CD4-positive, alpha-beta T cell treated with Interferon gamma for 1 hour (primary cell): ENCODE results near the gene CNN2.

Experiments used
- DNase-seq: peaks from one replicate; pipeline ENCODE4 v3.0.0-alpha.2; 2020

The CNN2 gene

GRCh38 chr19:1032264-1032867 is 6.0 kb downstream of the CNN2 start:
- DNase-seq = no peak

DNA sequence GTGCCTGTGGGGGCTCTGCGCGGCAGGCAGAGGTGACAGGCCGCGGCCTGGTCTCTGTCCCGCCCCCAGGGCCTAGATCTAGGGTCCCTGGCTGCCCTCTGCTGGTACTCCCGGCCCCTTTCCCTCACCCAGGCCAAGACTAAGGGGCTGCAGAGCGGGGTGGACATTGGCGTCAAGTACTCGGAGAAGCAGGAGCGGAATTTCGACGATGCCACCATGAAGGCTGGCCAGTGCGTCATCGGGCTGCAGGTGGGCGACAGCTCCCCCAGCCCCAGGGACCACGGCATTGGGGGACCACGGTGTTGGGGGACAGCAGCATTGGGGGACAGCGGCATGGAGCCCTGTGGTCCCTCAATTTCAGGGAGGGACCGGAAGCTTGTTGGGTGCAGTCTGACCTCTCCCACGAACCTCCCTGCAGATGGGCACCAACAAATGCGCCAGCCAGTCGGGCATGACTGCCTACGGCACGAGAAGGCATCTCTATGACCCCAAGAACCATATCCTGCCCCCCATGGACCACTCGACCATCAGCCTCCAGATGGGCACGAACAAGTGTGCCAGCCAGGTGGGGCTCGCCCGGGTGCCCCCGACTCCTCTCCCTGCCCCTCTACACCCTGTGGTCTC is 9.7 kb downstream of the CNN2 start:
- no peak for DNase-seq

DNA sequence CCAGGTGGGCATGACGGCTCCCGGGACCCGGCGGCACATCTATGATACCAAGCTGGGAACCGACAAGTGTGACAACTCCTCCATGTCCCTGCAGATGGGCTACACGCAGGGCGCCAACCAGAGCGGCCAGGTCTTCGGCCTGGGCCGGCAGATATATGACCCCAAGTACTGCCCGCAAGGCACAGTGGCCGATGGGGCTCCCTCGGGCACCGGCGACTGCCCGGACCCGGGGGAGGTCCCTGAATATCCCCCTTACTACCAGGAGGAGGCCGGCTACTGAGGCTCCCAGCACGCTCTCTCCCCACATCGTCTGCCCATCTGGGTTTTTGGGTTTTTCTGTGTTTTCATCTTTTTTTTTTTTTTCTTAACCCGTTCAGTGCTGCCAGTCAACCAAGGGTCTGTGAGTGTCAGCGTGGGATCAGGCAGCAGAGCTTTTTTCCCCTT is 11.2 kb downstream of the CNN2 start:
- no peak for DNase-seq

- DNase-seq = no peak
These were observed 12.7 kb downstream of the CNN2 start for GRCh38 chr19:1038978-1039645.

- peak; percentile 98 for DNase-seq
These were observed 13.5 kb downstream of the CNN2 start, which contains the start of gene ABCA7 for GRCh38 chr19:1039646-1040475. ABCA7 (plus strand) TSS chr19:1040107; CDS start chr19:1041362, 1,255 bp downstream.

DNA sequence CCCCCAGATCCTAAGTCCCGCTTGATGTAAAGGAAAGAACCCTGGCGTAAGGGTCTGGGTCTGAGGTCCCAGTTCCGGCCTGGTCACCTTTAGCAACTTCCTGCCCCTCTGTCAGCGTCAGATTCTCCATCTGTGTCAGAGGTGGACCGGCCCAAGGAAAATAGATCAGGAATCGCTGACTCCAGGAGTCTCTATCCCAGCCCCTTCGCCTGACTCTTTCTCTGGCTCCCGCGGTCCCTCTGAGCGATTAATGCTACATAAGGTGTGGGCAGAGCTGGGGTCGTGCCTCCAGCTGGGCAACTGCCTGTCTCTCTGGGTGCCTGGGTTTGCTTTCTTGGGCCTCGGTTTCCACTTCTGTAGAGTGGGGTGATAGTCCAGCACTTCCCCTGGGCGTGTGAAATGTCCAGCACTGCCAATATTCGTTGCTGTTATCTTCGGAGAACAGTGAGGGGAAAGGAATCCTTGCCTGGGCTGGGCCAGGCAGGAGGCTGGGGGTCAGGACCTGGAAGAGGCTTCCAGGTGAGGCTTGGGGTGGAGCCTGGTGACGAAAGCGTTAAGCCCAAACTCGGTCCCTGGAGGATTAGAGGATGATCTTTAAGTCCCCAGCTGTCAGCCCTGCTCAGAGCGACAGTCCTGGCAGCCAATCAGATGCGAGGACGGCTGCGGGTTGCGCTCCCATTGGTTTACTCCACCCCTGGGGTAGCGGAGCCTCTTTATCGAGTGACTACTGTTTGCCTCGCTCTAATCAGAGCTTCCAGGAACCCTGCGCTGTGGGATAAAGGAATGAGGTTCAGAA is 14.3 kb downstream of the CNN2 start:
- peak; percentile 92 for DNase-seq

DNA sequence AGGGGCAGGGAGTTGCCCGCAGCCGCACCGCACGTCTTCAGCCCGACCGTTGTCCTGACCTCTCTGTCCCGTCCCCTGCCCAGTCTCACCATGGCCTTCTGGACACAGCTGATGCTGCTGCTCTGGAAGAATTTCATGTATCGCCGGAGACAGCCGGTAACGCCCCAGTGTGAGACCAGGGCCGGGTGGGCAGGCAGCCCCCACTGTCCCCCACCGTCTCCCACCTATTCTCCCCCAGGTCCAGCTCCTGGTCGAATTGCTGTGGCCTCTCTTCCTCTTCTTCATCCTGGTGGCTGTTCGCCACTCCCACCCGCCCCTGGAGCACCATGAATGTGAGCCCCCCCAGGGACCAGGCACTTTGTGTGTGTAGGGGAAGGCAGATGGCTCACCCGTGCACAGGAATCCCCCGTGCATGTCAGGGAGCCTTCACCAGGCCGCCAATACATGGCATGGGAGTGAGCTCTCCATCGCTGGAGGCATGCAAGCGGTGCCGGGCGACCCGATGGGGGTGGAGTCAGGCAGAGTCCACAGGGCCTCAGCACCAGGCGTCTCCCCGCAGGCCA is 14.9 kb downstream of the CNN2 start:
- DNase-seq = no peak

DNA sequence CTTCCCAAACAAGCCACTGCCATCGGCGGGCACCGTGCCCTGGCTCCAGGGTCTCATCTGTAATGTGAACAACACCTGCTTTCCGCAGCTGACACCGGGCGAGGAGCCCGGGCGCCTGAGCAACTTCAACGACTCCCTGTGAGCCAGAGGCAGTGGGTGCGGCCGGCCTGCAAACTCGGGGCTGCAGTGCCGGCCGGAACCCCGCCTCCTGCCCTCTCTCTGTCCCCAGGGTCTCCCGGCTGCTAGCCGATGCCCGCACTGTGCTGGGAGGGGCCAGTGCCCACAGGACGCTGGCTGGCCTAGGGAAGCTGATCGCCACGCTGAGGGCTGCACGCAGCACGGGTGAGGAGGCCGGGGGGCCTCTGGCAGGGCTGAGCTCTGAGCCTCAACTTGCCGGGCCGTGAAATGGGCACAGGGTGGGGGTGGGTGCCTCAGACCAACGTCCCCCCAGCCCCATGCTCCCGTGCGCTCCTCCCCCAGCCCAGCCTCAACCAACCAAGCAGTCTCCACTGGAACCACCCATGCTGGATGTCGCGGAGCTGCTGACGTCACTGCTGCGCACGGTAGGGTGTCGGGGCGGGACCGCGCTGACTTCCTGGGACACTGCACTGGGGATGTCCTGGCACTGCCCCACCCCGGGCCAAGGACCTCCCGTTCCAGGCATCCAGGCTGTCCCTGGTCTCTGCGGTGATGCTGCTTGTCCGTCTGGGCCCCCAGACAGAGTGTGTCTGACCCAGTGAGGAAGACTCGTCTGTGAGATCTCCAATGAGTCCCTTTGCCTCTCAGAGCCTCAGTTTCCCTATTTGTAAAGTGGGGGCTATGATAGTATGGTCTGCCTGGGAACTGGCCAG is 15.7 kb downstream of the CNN2 start:
- no peak for DNase-seq

DNA sequence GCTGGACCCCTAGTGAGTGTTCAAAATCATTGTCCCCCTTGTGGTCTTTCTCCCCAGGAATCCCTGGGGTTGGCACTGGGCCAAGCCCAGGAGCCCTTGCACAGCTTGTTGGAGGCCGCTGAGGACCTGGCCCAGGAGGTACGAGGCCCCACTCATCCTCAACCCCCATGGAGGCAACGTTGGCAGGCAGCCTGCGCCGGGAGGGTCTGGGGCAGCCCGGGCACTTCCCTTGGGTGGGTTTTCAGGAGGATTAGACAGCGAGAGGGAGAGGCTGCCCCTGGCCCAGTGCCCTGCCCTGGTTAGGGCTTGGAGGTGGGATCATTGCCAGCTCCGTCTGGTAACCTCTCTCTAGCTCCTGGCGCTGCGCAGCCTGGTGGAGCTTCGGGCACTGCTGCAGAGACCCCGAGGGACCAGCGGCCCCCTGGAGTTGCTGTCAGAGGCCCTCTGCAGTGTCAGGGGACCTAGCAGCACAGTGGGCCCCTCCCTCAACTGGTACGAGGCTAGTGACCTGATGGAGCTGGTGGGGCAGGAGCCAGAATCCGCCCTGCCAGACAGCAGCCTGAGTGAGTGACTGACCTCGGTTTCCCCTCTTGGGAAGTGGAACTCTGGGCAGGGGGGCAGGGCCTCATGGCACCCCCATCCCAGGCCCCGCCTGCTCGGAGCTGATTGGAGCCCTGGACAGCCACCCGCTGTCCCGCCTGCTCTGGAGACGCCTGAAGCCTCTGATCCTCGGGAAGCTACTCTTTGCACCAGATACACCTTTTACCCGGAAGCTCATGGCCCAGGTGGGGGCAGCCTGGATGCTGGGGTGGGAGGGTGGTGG is 16.5 kb downstream of the CNN2 start:
- no peak for DNase-seq

GRCh38 chr19:1045247-1045603 is 18.8 kb downstream of the CNN2 start:
- peak; percentile 83 for DNase-seq

- DNase-seq = no peak
These were observed 19.8 kb downstream of the CNN2 start for GRCh38 chr19:1046117-1046626.

GRCh38 chr19:1046836-1047695 is 20.7 kb downstream of the CNN2 start:
- DNase-seq = no peak

DNA sequence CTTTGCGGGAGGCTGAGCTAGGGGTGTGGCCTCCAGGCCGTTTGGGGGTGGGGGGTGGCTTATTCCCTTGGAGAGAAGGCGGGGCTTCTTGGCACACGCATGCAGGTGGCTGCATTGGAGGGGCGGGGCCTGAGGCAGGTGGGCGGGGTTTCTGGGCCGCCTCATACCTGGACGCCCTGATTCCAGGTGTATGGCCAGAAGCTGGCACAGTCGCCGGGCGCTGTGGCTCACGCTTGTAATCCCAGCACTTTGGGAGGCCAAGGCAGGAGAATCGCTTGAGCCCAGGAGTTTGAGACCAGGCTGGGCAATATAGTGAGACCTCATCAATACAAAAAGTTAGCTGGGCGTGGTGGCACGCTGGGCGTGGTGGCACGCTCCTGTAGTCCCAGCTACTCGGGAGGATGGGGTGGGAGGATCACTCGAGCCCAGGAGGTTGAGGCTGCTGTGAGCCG is 21.3 kb downstream of the CNN2 start:
- DNase-seq = no peak

GRCh38 chr19:1049106-1049505 is 22.7 kb downstream of the CNN2 start:
- DNase-seq = no peak

DNA sequence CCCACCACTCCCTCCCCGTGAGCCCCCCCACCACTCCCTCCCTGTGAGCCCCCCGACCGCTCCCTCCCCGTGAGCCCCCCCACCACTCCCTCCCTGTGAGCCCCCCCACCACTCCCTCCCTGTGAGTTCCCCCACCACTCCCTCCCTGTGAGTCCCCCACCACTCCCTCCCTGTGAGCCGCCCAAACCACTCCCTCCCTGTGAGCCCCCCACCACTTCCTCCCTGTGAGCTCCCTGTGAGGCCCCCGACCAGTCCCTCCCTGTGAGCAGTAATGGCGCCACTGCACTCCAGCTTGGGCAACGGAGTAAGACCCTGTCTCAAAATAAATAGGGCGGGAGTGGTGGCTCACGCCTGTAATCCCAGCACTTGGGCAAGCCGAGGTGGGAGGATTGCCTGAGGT is 23.4 kb downstream of the CNN2 start:
- no peak for DNase-seq

DNA sequence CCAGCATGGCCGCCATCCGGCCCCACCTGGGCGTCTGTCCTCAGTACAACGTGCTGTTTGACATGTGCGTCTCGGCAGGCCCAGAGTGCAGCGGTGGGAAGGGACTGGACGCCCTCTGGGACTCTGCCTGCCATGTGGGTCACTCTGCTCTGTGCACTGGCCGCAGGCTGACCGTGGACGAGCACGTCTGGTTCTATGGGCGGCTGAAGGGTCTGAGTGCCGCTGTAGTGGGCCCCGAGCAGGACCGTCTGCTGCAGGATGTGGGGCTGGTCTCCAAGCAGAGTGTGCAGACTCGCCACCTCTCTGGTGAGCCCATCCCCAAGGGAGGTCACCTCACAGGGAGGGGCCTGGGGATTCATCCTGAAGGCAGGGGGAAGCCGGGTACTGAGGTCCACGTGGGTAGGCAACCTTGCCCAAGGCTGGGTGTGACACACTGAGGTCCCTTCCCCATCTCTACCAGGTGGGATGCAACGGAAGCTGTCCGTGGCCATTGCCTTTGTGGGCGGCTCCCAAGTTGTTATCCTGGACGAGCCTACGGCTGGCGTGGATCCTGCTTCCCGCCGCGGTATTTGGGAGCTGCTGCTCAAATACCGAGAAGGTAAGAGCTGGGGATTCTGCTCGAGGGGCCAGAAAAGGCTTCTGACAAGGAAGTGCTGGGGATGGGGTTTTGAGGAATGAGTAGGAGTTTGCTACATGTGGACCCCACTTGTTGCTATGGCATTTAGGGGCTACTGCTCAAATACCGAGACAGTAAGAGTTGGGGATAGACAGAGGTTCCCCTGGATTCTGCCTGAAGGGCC is 24.8 kb downstream of the CNN2 start:
- DNase-seq = no peak

DNA sequence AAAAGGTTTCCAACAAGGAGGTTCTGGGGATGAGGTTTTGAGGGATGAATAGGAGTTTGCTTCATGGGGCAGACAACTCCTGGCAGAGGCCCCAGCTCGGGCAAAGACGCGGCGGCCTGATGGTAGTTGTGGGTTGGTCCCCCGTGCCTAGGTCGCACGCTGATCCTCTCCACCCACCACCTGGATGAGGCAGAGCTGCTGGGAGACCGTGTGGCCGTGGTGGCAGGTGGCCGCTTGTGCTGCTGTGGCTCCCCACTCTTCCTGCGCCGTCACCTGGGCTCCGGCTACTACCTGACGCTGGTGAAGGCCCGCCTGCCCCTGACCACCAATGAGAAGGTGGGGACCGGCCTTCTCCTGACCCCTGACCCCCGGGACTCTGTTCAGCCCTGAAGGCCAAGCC is 25.4 kb downstream of the CNN2 start:
- DNase-seq = no peak

GRCh38 chr19:1052349-1052975 is 26.1 kb downstream of the CNN2 start:
- DNase-seq = no peak
